GM23248 (cell line): ENCODE data around the gene ARSG. TPM values are rescaled to one million over a fixed set of nuclear protein-coding genes. Genes with fewer than 3 reads are reported as not detected.

Experiments used
- DNase-seq: peaks from one replicate; pipeline ENCODE4 v3.0.0-alpha.2; 2015
- H2AFZ ChIP-seq: fragments of 200-600 bp; sonication (generic); 2 replicates; pipeline ENCODE4 v1.6.1; 2016; ENCODE audit warnings: antibody characterized with exemption
- H3F3A ChIP-seq: fragments of 200-600 bp; sonication (generic); 2 replicates; pipeline ENCODE4 v1.6.1; 2016; ENCODE audit warnings: mild to moderate bottlenecking, antibody characterized with exemption, mixed run types; ENCODE audit not compliant: insufficient read depth
- H3K27ac ChIP-seq: fragments of 200-600 bp; sonication (generic); 2 replicates; pipeline ENCODE4 v1.5.1; 2016; ENCODE audit warnings: mild to moderate bottlenecking
- H3K27me3 ChIP-seq: fragments of 200-600 bp; sonication (generic); replicated peaks from 2 replicates; pipeline ENCODE4 v1.6.1; 2016; ENCODE audit warnings: mild to moderate bottlenecking; ENCODE audit not compliant: insufficient read depth
- H3K36me3 ChIP-seq: fragments of 200-600 bp; sonication (generic); 2 replicates; pipeline ENCODE4 v1.6.1; 2016; ENCODE audit warnings: low read depth, mild to moderate bottlenecking
- H3K4me1 ChIP-seq: fragments of 200-600 bp; sonication (generic); 2 replicates; pipeline ENCODE4 v1.6.1; 2016; ENCODE audit warnings: mild to moderate bottlenecking; ENCODE audit not compliant: insufficient read depth
- H3K4me2 ChIP-seq: fragments of 200-600 bp; sonication (generic); one replicate; pipeline ENCODE4 v1.6.1; 2016; ENCODE audit warnings: mild to moderate bottlenecking; ENCODE audit not compliant: unreplicated experiment
- H3K4me3 ChIP-seq: fragments of 200-600 bp; sonication (generic); 2 replicates; pipeline ENCODE4 v1.5.1; 2016; ENCODE audit warnings: mild to moderate bottlenecking
- H3K79me2 ChIP-seq: fragments of 200-600 bp; sonication (generic); 2 replicates; pipeline ENCODE4 v1.6.1; 2016; ENCODE audit warnings: mild to moderate bottlenecking; ENCODE audit not compliant: insufficient read depth
- H3K9ac ChIP-seq: fragments of 200-600 bp; sonication (generic); 2 replicates; pipeline ENCODE4 v1.6.1; 2016; ENCODE audit warnings: mild to moderate bottlenecking
- H3K9me2 ChIP-seq: fragments of 200-600 bp; sonication (generic); 2 replicates; pipeline ENCODE4 v1.6.1; 2016; ENCODE audit warnings: mixed run types, mild to moderate bottlenecking, moderate library complexity; ENCODE audit not compliant: insufficient read depth
- H3K9me3 ChIP-seq: fragments of 200-600 bp; sonication (generic); one replicate; pipeline ENCODE4 v1.6.1; 2017; ENCODE audit warnings: low read depth
- H4K20me1 ChIP-seq: fragments of 200-600 bp; sonication (generic); 2 replicates; pipeline ENCODE4 v1.6.0; 2016; ENCODE audit not compliant: insufficient read depth
- EZH2 ChIP-seq: fragments of 200-600 bp; sonication (generic); IDR thresholded peaks from 2 replicates; pipeline ENCODE4 v1.6.1; 2018; ENCODE audit warnings: antibody characterized with exemption, mild to moderate bottlenecking; ENCODE audit not compliant: insufficient read depth, poor library complexity, severe bottlenecking
- EZH2phosphoT487 ChIP-seq: fragments of 200-600 bp; sonication (generic); IDR thresholded peaks from 2 replicates; pipeline ENCODE4 v1.6.1; 2018; ENCODE audit warnings: antibody characterized with exemption, moderate library complexity, mild to moderate bottlenecking, low read depth; ENCODE audit not compliant: insufficient read depth
- WGBS, 2 experiments: methylation state at CpG; one replicate each; pipeline ENCODE4 v1.1.6; 2015 to 2017; ENCODE audit warnings: low lambda C conversion rate in 2 of 2, low coverage in 1 of 2; ENCODE audit errors: missing lambda C conversion rate in 2 of 2; 5-methylcytosine and 5-hydroxymethylcytosine counted together
- in situ Hi-C: fragments of 300-500 bp; cut with MboI; formaldehyde crosslinking; loops from 2 replicates; pipeline ENCODE4 v1.15.0; 2020
- polyA plus RNA-seq: library from polyadenylated mRNA; unstranded; fragments of >200 nt; fragmentation: Nextera tagmentation; extraction: Ambion mirVana; gene quantifications from 2 replicates; pipeline ENCODE4 v1.2.1, GENCODE V29; 2016
- total RNA-seq: library from RNA; depleted of rRNA; stranded (reverse); fragments of >200 nt; shearing (Covaris generic); gene quantifications from 2 replicates; pipeline ENCODE4 v1.2.3, GENCODE V29; 2014

Gene ARSG
- total and polyA plus RNA-seq, 2 experiments from 2014 or later: 2.8 to 5.6 TPM

DNA sequence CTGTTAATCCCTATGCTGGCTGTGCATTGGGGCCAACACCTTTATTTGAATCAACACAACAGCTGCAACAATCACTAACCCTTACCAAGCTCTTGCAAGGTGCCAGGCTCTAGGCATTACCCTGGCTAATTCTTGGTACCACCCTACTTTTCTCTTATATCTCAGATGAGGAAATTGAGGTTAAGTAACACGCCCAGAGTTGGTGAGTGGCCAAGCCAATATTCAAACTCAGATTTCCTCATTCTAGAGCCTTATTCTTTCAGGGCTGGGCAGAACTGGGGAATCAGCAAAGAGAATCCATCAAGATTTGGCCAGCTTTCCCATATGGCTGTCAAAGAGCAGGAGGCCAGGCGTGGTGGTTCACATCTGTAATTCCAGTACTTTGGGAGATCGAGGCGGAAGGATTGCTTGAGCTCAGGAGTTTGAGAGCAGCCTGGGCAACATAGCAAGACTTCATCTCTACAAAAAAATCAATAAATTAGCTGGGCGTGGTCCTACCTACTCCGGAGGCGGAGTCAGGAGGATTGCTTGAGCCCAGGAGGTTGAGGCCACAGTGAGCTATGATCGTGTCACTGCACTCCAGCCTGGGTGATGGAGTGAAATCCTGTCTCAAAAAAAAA, 23.7 kb downstream of the ARSG start:
- Histone ChIP-seq H4K20me1 (no peaks in the 10 kb centered on the region), H3K9ac (no peak overlapping the region), H3F3A (peaks cover 9% of the 10 kb centered on the region), H3K79me2 (no peaks in the 10 kb centered on the region), H3K36me3 (no peaks in the 10 kb centered on the region), H3K4me3 (no peak overlapping the region), H2AFZ (no peak overlapping the region), H3K4me2 (no peak overlapping the region), H3K27me3 (no peaks in the 10 kb centered on the region), H3K27ac (no peak overlapping the region), H3K9me3 (no peaks in the 10 kb centered on the region), H3K4me1 (peaks cover 19% of the 10 kb centered on the region), H3K9me2 (no peaks in the 10 kb centered on the region)
- DNase-seq: peak; percentile 38
- in situ Hi-C loops: no loop called here
- no peak for TF ChIP-seq EZH2
- no peak for TF ChIP-seq EZH2phosphoT487
- WGBS, 2 experiments: 89 to 93% methylated on average over 8 of the region's 8 CpGs

DNA sequence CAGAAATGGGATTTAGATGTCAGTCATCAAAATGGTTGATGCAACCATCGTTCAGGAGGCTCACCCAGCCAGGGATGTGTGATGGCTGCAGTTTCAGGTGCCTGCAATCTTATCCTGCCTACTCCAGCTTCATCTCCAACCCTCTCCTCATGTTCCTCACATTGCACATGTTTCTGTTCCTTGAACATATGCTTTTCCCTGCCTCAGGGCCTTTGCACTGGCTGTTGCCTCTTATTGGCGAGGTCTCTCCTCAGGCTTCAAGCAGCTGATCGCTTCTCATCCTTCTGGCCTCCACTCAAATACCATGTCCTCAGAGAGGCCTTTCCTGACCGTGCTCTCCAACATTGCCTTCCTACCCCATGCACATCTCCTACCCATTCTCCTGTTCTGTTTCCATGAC, 24.6 kb downstream of the ARSG start:
- Histone ChIP-seq H3K4me2 (no peak overlapping the region), H2AFZ (no peak overlapping the region), H3K27me3 (no peaks in the 10 kb centered on the region), H4K20me1 (no peaks in the 10 kb centered on the region), H3K9me2 (no peaks in the 10 kb centered on the region), H3K9me3 (no peaks in the 10 kb centered on the region), H3F3A (peaks cover 9% of the 10 kb centered on the region), H3K79me2 (no peaks in the 10 kb centered on the region), H3K4me1 (peaks cover 19% of the 10 kb centered on the region), H3K9ac (no peak overlapping the region), H3K36me3 (no peaks in the 10 kb centered on the region), H3K4me3 (no peak overlapping the region), H3K27ac (no peak overlapping the region)
- DNase-seq: no peak
- 90 to 96% methylated on average over 4 of the region's 4 CpGs for WGBS, 2 experiments
- TF ChIP-seq EZH2 (no peak), EZH2phosphoT487 (no peak)
- in situ Hi-C loops: no loop called here

DNA sequence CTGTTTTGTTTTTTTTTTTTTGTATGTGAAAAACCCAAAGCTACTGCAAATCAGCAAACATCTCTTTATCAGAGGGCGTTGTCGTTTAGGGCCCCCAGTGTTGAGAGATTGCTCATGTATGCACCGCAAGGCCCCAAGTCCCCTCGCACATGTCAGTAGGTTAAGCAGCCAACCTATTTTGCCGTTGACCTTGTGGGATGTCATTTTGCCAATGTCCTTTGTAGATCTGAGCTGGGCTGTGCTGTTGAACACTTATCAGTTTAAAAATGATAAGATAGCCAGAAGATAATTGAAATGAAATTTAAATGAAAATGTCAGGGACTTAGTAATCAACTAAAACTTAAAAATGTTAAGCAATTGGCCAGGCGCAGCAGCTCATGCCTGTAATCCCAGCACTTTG, 26.2 kb downstream of the ARSG start:
- Histone ChIP-seq H3K9ac (no peak overlapping the region), H3K27ac (no peak overlapping the region), H3K36me3 (no peaks in the 10 kb centered on the region), H3F3A (0 out of 2 replicates have a peak, but pooled peaks cover 4% of the 10 kb centered on the region), H3K9me3 (no peaks in the 10 kb centered on the region), H4K20me1 (no peaks in the 10 kb centered on the region), H2AFZ (no peak overlapping the region), H3K4me1 (peaks cover 14% of the 10 kb centered on the region), H3K4me3 (no peak overlapping the region), H3K4me2 (no peak overlapping the region), H3K27me3 (no peaks in the 10 kb centered on the region), H3K79me2 (no peaks in the 10 kb centered on the region), H3K9me2 (no peaks in the 10 kb centered on the region)
- no peak for TF ChIP-seq EZH2phosphoT487
- TF ChIP-seq EZH2: no peak
- no peak for DNase-seq
- in situ Hi-C loops: no loop called here
- WGBS, 2 experiments: 95 to 98% methylated on average over 6 of the region's 6 CpGs

DNA sequence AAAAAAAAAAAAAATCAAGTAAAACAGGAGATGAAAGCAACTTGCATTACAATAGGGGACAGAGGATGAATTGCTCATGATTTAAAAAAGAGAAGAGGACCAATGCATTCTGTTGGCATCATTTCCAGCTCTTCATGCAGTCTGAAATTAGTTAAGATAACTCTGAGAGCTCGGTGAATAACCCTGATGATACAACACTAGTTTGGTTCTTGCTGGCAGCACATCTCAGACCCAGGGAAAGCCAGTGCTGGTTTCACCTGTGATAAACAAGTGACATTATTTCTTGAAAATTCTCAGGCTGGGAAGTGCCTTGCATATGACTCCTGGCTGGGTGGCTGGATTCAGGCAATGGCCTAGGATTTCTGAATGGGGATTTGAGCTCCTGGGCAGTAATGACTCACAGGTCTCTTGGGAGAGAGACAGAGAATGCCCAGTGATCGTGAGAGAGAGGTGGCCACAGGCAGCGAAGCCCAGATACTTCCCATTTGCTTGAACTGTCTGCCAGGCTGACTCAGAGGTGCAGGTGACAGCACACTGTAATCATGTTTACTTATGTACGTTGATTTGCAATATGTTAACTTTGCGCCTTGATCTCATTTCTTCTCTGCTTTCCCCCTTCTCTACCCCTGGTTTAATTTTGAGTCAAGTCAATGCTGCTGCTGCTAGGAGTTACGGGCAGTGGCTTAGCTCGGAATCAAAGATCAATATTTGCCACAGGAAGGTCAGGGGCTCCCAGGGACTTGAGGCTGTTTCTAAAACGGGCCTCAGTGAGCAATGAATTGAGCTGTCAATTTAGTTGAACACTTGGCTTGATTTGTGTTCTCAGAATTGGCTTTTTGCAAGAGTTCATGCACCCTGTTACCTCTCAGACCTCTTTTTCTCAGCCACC, 27.1 kb downstream of the ARSG start:
- TF ChIP-seq EZH2phosphoT487: no peak
- no peak for TF ChIP-seq EZH2
- Histone ChIP-seq H3K27me3 (no peaks in the 10 kb centered on the region), H3K79me2 (no peaks in the 10 kb centered on the region), H3K9ac (no peak overlapping the region), H3F3A (0 out of 2 replicates have a peak, but pooled peaks cover 4% of the 10 kb centered on the region), H3K4me3 (no peak overlapping the region), H3K4me1 (peaks cover 7% of the 10 kb centered on the region), H2AFZ (no peak overlapping the region), H3K27ac (no peak overlapping the region), H3K36me3 (no peaks in the 10 kb centered on the region), H4K20me1 (no peaks in the 10 kb centered on the region), H3K9me2 (no peaks in the 10 kb centered on the region), H3K9me3 (no peaks in the 10 kb centered on the region), H3K4me2 (no peak overlapping the region)
- whole genome bisulfite sequencing, 2 experiments: 61 to 66% methylated on average over 8 of the region's 8 CpGs
- in situ Hi-C loops: no loop called here
- peak; percentile 90 for DNase-seq
